ENCODE results near the gene NSF.
"Not testable (repeated sequence)": the region's sequence is repeated elsewhere in the genome, so short reads cannot be mapped to it uniquely, and the experiment has no call there.

GRCh38 chr17:46560048-46560447, 30.4 kb upstream of the NSF start:
- not testable (repeated sequence) for TF ChIP-seq POLR2A, CTCF (IDR thresholded peaks at IDR 0.05)

Measured in Peyer's patch (tissue), 4 donors.